Keratinocyte (primary cell): ENCODE measurements around the gene CNTROB. TPM values are rescaled to one million over a fixed set of nuclear protein-coding genes. Genes with fewer than 3 reads are reported as not detected.

ENCODE experiments used
- DNase-seq: peaks from one replicate; pipeline ENCODE4 v3.0.0-alpha.2; 2011; ENCODE audit warnings: low read depth, missing footprints, low spot score
- FAIRE-seq: peaks from 2 replicates; lab custom pipeline; 2011; peaks lifted over from hg19 to GRCh38; lab: Jason Lieb, UNC
- H2AFZ ChIP-seq: 2 replicates; pipeline ENCODE4 v1.6.0; 2012; ENCODE audit warnings: low read length, control low read depth, inconsistent platforms; ENCODE audit not compliant: control insufficient read depth
- H3K27ac ChIP-seq: 2 replicates; pipeline ENCODE4 v1.5.1; 2011; ENCODE audit warnings: low read length; ENCODE audit not compliant: control insufficient read depth, insufficient read depth
- H3K27me3 ChIP-seq: 3 replicates; pipeline ENCODE4 v1.6.0; 2011; ENCODE audit warnings: low read length; ENCODE audit not compliant: control insufficient read depth, insufficient read depth; ENCODE audit errors: extremely low read depth
- H3K36me3 ChIP-seq, 2 experiments: 2 replicates in 1 of 2; 3 replicates in 1 of 2; pipeline ENCODE4 v1.5.1; 2011; ENCODE audit warnings: low read length in 2 of 2, mild to moderate bottlenecking in 1 of 2; ENCODE audit not compliant: control insufficient read depth in 2 of 2, insufficient read depth in 2 of 2; ENCODE audit errors: extremely low read depth in 1 of 2
- H3K4me1 ChIP-seq: 3 replicates; pipeline ENCODE4 v1.5.1; 2011; ENCODE audit warnings: low read length; ENCODE audit not compliant: control insufficient read depth, insufficient read depth; ENCODE audit errors: extremely low read depth
- H3K4me2 ChIP-seq: 3 replicates; pipeline ENCODE4 v1.6.0; 2011; ENCODE audit warnings: low read depth, low read length; ENCODE audit not compliant: control insufficient read depth, insufficient read depth; ENCODE audit errors: extremely low read depth
- H3K4me3 ChIP-seq, 3 experiments: fragments of 200-600 bp in 1 of 3; sonication (generic) in 1 of 3; 2 replicates in 2 of 3; 3 replicates in 1 of 3; pipeline ENCODE4 v1.5.1; 2011 to 2016; ENCODE audit warnings: low read length in 3 of 3, mild to moderate bottlenecking in 3 of 3, control low read depth in 2 of 3, inconsistent platforms in 1 of 3, low read depth in 1 of 3, mixed read lengths in 1 of 3, mixed run types in 1 of 3, moderate library complexity in 1 of 3; ENCODE audit not compliant: control insufficient read depth in 2 of 3, insufficient read depth in 2 of 3; ENCODE audit errors: extremely low read depth in 1 of 3
- H3K79me2 ChIP-seq: 2 replicates; pipeline ENCODE4 v1.6.0; 2012; ENCODE audit warnings: low read length; ENCODE audit not compliant: control insufficient read depth, insufficient read depth
- H3K9ac ChIP-seq: 3 replicates; pipeline ENCODE4 v1.6.0; 2011; ENCODE audit warnings: low read length; ENCODE audit not compliant: control insufficient read depth, insufficient read depth; ENCODE audit errors: extremely low read depth
- H3K9me1 ChIP-seq: 3 replicates; pipeline ENCODE4 v1.6.0; 2011; ENCODE audit warnings: low read length; ENCODE audit not compliant: control insufficient read depth, insufficient read depth; ENCODE audit errors: extremely low read depth
- H3K9me3 ChIP-seq: 2 replicates; pipeline ENCODE4 v1.5.1; 2012; ENCODE audit warnings: low read depth, low read length; ENCODE audit not compliant: control insufficient read depth
- H4K20me1 ChIP-seq: 3 replicates; pipeline ENCODE4 v1.6.0; 2011; ENCODE audit warnings: low read length; ENCODE audit not compliant: control insufficient read depth, insufficient read depth; ENCODE audit errors: extremely low read depth
- CTCF ChIP-seq, 3 experiments: IDR thresholded peaks in 1 of 3; conservative IDR thresholded peaks in 1 of 3; optimal IDR thresholded peaks in 1 of 3; 2 replicates in 2 of 3; 3 replicates in 1 of 3; pipeline versions ENCODE3 to v1.5.1; 2011; ENCODE audit warnings: low read length in 3 of 3, mild to moderate bottlenecking in 3 of 3, moderate library complexity in 2 of 3, control low read depth in 1 of 3, inconsistent platforms in 1 of 3; ENCODE audit not compliant: insufficient read depth in 2 of 3; ENCODE audit errors: extremely low read depth in 1 of 3
- EZH2 ChIP-seq: IDR thresholded peaks from one replicate; pipeline ENCODE4 v1.6.1; 2012; ENCODE audit warnings: inconsistent platforms, mild to moderate bottlenecking, low read length, moderate library complexity
- dilution Hi-C: fragments of 300-500 bp; cut with MboI; formaldehyde crosslinking; loops from one replicate; pipeline ENCODE4 v1.7.0; 2020; ENCODE audit warnings: low sequenced_read_pairs; ENCODE audit not compliant: extremely low pct_ligation_motif_present
- polyA plus RNA-seq, 5 experiments: library from polyadenylated mRNA; depleted of rRNA in 3 of 5; stranded (reverse) in 3 of 5; stranded (forward) in 1 of 5; unstranded in 1 of 5; fragments of >200 nt; gene quantifications; 1 replicate in 1 of 5; 2 replicates in 3 of 5; 3 replicates in 1 of 5; pipeline versions ENCODE4 v1.2.1 to v1.2.3, GENCODE V29; 2011 to 2012; ENCODE audit warnings: missing spikeins in 2 of 5, low read depth in 1 of 5, low replicate concordance in 1 of 5

The CNTROB gene
- polyA plus RNA-seq, 1 donor (not counting 4 experiments of a cell fraction or from before 2014, with no cell fraction given): 17.4 TPM

GRCh38 chr17:7940743-7941142 is 8.7 kb downstream of the CNTROB start:
- no peak for TF ChIP-seq CTCF (optimal IDR thresholded peaks at IDR 0.05 in 1 of 3, IDR thresholded peaks at IDR 0.05 in 1 of 3, conservative IDR thresholded peaks at IDR 0.05 in 1 of 3; ENCODE audit: extremely low read depth in 1 of 3, insufficient read depth in 2 of 3, low read length in 3 of 3)
- no peak for TF ChIP-seq EZH2
- DNase-seq (no peak), FAIRE-seq (no peak)
- H3K27ac ChIP-seq: no peak overlapping the region
- H3K79me2 ChIP-seq: no peaks in the 10 kb centered on the region
- H3K4me3 ChIP-seq: no peak overlapping the region
- no peaks in the 10 kb centered on the region for H4K20me1 ChIP-seq
- H3K4me1 ChIP-seq: no peaks in the 10 kb centered on the region
- no peaks in the 10 kb centered on the region for H3K27me3 ChIP-seq
- no peak overlapping the region for H3K4me2 ChIP-seq
- no peak overlapping the region for H3K9ac ChIP-seq
- no peak overlapping the region for H2AFZ ChIP-seq
- no peaks in the 10 kb centered on the region for H3K9me3 ChIP-seq
- dilution Hi-C loops: no loop called here
- H3K36me3 ChIP-seq: peaks cover 32 to 36% of the 10 kb centered on the region in 2 experiments
- no peaks in the 10 kb centered on the region for H3K9me1 ChIP-seq

- Histone ChIP-seq H3K9me3 (no peaks in the 10 kb centered on the region), H3K79me2 (no peaks in the 10 kb centered on the region), H2AFZ (no peak overlapping the region), H3K4me1 (no peaks in the 10 kb centered on the region), H3K27me3 (no peaks in the 10 kb centered on the region), H3K4me3 (no peak overlapping the region), H3K9me1 (no peaks in the 10 kb centered on the region), H3K9ac (no peak overlapping the region), H4K20me1 (no peaks in the 10 kb centered on the region), H3K27ac (no peak overlapping the region), H3K4me2 (no peak overlapping the region), H3K36me3 (peaks cover 35 to 42% of the 10 kb centered on the region in 2 experiments)
- TF ChIP-seq EZH2 (no peak), CTCF (optimal IDR thresholded peaks at IDR 0.05 in 1 of 3, IDR thresholded peaks at IDR 0.05 in 1 of 3, conservative IDR thresholded peaks at IDR 0.05 in 1 of 3; ENCODE audit: extremely low read depth in 1 of 3, insufficient read depth in 2 of 3, low read length in 3 of 3) (no peak)
- dilution Hi-C loops: no loop called here
- DNase-seq (no peak), FAIRE-seq (no peak)
These were observed 11.3 kb downstream of the CNTROB start for GRCh38 chr17:7943291-7943690.
